K562 (cell line): ENCODE data around the gene TIMM50. TPM values are rescaled to one million over a fixed set of nuclear protein-coding genes. Genes with fewer than 3 reads are reported as not detected.

Experiments
- CEBPB ChIP-seq: fragments of 450-650 bp; IDR thresholded peaks from 2 replicates; pipeline ENCODE4 v1.6.1; 2016; ENCODE audit warnings: missing genetic modification characterization, missing compliant biosample characterization
- FOXK1 ChIP-seq: sonication (generic); formaldehyde crosslinking; IDR thresholded peaks from 2 replicates; pipeline ENCODE4 v1.8.0; 2022; ENCODE audit warnings: missing genetic modification reagents, mild to moderate bottlenecking, borderline replicate concordance
- FOXK2 ChIP-seq, 2 experiments: fragments of 450-650 bp; IDR thresholded peaks in 1 of 2; conservative IDR thresholded peaks in 1 of 2; 2 replicates each; pipeline ENCODE4 v1.6.1; 2016; ENCODE audit warnings: low read depth in 2 of 2, mild to moderate bottlenecking in 1 of 2
- IRF2 ChIP-seq: sonication (generic); formaldehyde crosslinking; IDR thresholded peaks from 2 replicates; pipeline ENCODE4 v1.8.1; 2022; ENCODE audit warnings: mild to moderate bottlenecking, missing genetic modification reagents
- L3MBTL2 ChIP-seq: fragments of 450-650 bp; IDR thresholded peaks from 2 replicates; pipeline ENCODE4 v1.6.1; 2016; ENCODE audit warnings: mild to moderate bottlenecking, moderate library complexity
- MBD2 ChIP-seq: sonication (generic); IDR thresholded peaks from 2 replicates; pipeline ENCODE4 v1.6.1; 2016; ENCODE audit warnings: low read depth, borderline replicate concordance
- PML ChIP-seq: IDR thresholded peaks from 2 replicates; pipeline ENCODE4 v1.6.1; 2012; ENCODE audit warnings: low read length, inconsistent platforms
- POLR2A ChIP-seq: fragments of 450-650 bp; conservative IDR thresholded peaks from 2 replicates; pipeline ENCODE4 v1.6.1; 2016
- PRDM10 ChIP-seq: fragments of 450-650 bp; IDR thresholded peaks from 2 replicates; pipeline ENCODE4 v1.6.1; 2018; ENCODE audit not compliant: partially characterized antibody
- SIN3A ChIP-seq, 2 experiments: fragments of 150-350 bp in 1 of 2; IDR thresholded peaks; 2 replicates each; pipeline ENCODE4 v1.6.1; 2011 to 2016; ENCODE audit warnings: borderline replicate concordance in 2 of 2, low read depth in 2 of 2, low read length in 2 of 2, mild to moderate bottlenecking in 2 of 2, moderate library complexity in 2 of 2; ENCODE audit not compliant: control insufficient read depth in 1 of 2
- SUPT5H ChIP-seq: fragments of 450-650 bp; IDR thresholded peaks from 2 replicates; pipeline ENCODE4 v1.6.1; 2016
- TAF7 ChIP-seq: fragments of 450-650 bp; IDR thresholded peaks from 2 replicates; pipeline ENCODE4 v1.6.1; 2016; ENCODE audit warnings: missing genetic modification characterization, missing compliant biosample characterization
- TARDBP ChIP-seq: fragments of 450-650 bp; IDR thresholded peaks from 2 replicates; pipeline ENCODE4 v1.6.1; 2016
- TFAP4 ChIP-seq: sonication (generic); formaldehyde crosslinking; IDR thresholded peaks from 2 replicates; pipeline ENCODE4 v1.8.0; 2022; ENCODE audit warnings: missing genetic modification reagents, mild to moderate bottlenecking, moderate library complexity, borderline replicate concordance
- ZBTB2 ChIP-seq: fragments of 450-650 bp; IDR thresholded peaks from 2 replicates; pipeline ENCODE4 v1.6.1; 2016; ENCODE audit warnings: antibody characterized with exemption
- ZBTB49 ChIP-seq: sonication (generic); formaldehyde crosslinking; IDR thresholded peaks from 2 replicates; pipeline ENCODE4 v1.8.0; 2022; ENCODE audit warnings: missing genetic modification reagents, mild to moderate bottlenecking, borderline replicate concordance
- ZFX ChIP-seq: sonication (generic); formaldehyde crosslinking; IDR thresholded peaks from 2 replicates; pipeline ENCODE4 v1.8.0; 2022; ENCODE audit warnings: mild to moderate bottlenecking, missing genetic modification reagents, moderate library complexity
- ZNF561 ChIP-seq: fragments of 450-650 bp; formaldehyde crosslinking; conservative IDR thresholded peaks from 2 replicates; pipeline ENCODE4 v1.4.0; 2020; ENCODE audit warnings: mild to moderate bottlenecking, moderate library complexity
- polyA plus RNA-seq, 8 experiments: library from polyadenylated mRNA; depleted of rRNA in 4 of 8; stranded (reverse) in 5 of 8; unstranded in 3 of 8; fragments of >200 nt; fragmentation: Nextera tagmentation in 2 of 8; fragmentation: Illumina TruSeq in 1 of 8; extraction: Ambion mirVana in 2 of 8; extraction: Trizol in 1 of 8; gene quantifications; 2 replicates each; pipeline versions ENCODE4 v1.2.1 to v1.2.3, GENCODE V29; 2011 to 2014; ENCODE audit warnings: inconsistent platforms in 1 of 8, missing spikeins in 1 of 8
- total RNA-seq, 7 experiments: library from RNA; depleted of rRNA in 6 of 7; stranded (reverse); fragments of >200 nt in 6 of 7; fragmentation: Illumina TruSeq in 2 of 7; extraction: Trizol in 2 of 7; gene quantifications; 2 replicates each; pipeline versions ENCODE4 v1.2.1 to v1.2.3, GENCODE V29; 2011 to 2021; ENCODE audit warnings: low replicate concordance in 1 of 7

TIMM50 gene
- total and polyA plus RNA-seq, 9 of the 15 experiments (the other 6 are each of a cell fraction or from before 2014, with no cell fraction given), result 28.3 to 221 (median 170) TPM

GRCh38 chr19:39480337-39481228, at the start of gene TIMM50 (continued):
- no peak; the same call in 1 of the 2 replicates for TF ChIP-seq ZBTB2
- TF ChIP-seq SUPT5H, result peak; percentile 87
- no peak for TF ChIP-seq ZNF561 (CRISPR knock-in tag)
- peak; percentile 91 for TF ChIP-seq ZFX (CRISPR knock-in tag)
- TF ChIP-seq TFAP4 (CRISPR knock-in tag), result peak; percentile 93
- TF ChIP-seq PML, result peak; percentile 23; the same call in 1 of the 2 replicates
- peak; percentile 85 for TF ChIP-seq MBD2
- peak; percentile 68; the same call in 1 of the 2 replicates for TF ChIP-seq TAF7 (tag)
- TF ChIP-seq IRF2 (CRISPR knock-in tag), result no peak
- peak; percentile 89 for TF ChIP-seq L3MBTL2
- TF ChIP-seq CEBPB, result 0 out of 2 replicates have a peak, but pooled peaks have one; percentile 25
- no peak; the same call in 1 of the 2 replicates for TF ChIP-seq ZBTB49
- peak; percentile 42 for TF ChIP-seq PRDM10
- TF ChIP-seq TARDBP, result 0 out of 2 replicates have a peak, but pooled peaks have one; percentile 23
- peak; percentile 85; the same call in 1 of the 2 replicates for TF ChIP-seq FOXK1 (CRISPR knock-in tag)
- TF ChIP-seq FOXK2 (conservative IDR thresholded peaks at IDR 0.05 in 1 of 2, IDR thresholded peaks at IDR 0.05 in 1 of 2; ENCODE audit: low read depth in 2 of 2), result peak; percentile 39 to 62; a peak in 2 of 4 replicates
- TF ChIP-seq SIN3A (IDR thresholded peaks at IDR 0.05; ENCODE audit: borderline replicate concordance in 2 of 2, control insufficient read depth in 1 of 2, low read depth in 2 of 2, low read length in 2 of 2), result peak; percentile 60 to 83; a peak in 2 of 4 replicates
- peak; percentile 88 for TF ChIP-seq POLR2A
